Hepatocyte (in vitro differentiated cells): Measurements from ENCODE around the gene ZBTB38.

Experiments
- EZH2phosphoT487 ChIP-seq: fragments of 200-600 bp; sonication (generic); IDR thresholded peaks from one replicate; pipeline ENCODE4 v1.6.1; 2018; ENCODE audit warnings: antibody characterized with exemption, mild to moderate bottlenecking, low read depth, moderate library complexity; ENCODE audit not compliant: unreplicated experiment, severe bottlenecking
- TF ChIP-seq, protein P1 (sequence below): fragments of 200-600 bp; sonication (generic); IDR thresholded peaks from 2 replicates; pipeline ENCODE4 v1.5.1; 2016; ENCODE audit warnings: antibody characterized with exemption, mild to moderate bottlenecking; ENCODE audit not compliant: poor library complexity

- TF ChIP-seq, protein P1, sequence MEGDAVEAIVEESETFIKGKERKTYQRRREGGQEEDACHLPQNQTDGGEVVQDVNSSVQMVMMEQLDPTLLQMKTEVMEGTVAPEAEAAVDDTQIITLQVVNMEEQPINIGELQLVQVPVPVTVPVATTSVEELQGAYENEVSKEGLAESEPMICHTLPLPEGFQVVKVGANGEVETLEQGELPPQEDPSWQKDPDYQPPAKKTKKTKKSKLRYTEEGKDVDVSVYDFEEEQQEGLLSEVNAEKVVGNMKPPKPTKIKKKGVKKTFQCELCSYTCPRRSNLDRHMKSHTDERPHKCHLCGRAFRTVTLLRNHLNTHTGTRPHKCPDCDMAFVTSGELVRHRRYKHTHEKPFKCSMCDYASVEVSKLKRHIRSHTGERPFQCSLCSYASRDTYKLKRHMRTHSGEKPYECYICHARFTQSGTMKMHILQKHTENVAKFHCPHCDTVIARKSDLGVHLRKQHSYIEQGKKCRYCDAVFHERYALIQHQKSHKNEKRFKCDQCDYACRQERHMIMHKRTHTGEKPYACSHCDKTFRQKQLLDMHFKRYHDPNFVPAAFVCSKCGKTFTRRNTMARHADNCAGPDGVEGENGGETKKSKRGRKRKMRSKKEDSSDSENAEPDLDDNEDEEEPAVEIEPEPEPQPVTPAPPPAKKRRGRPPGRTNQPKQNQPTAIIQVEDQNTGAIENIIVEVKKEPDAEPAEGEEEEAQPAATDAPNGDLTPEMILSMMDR: no peak
- TF ChIP-seq EZH2phosphoT487: no peak
Measured at GRCh38 chr3:141365201-141365600, 3.1 kb upstream of the ZBTB38 start.
